Bronchial epithelial cell (primary cell): ENCODE measurements around the gene COL15A1. TPM values are rescaled to one million over a fixed set of nuclear protein-coding genes. Genes with fewer than 3 reads are reported as not detected.

ENCODE experiments used
- DNase-seq: peaks from one replicate; pipeline ENCODE4 v3.0.0-alpha.2; 2010; ENCODE audit warnings: low read depth
- FAIRE-seq: peaks from 2 replicates; lab custom pipeline; 2011; peaks lifted over from hg19 to GRCh38; lab: Jason Lieb, UNC
- H3K27me3 ChIP-seq: 2 replicates; pipeline ENCODE4 v1.5.1; 2011; ENCODE audit warnings: low read length; ENCODE audit not compliant: control insufficient read depth, insufficient read depth
- H3K36me3 ChIP-seq: 2 replicates; pipeline ENCODE4 v1.5.1; 2011; ENCODE audit warnings: low read length; ENCODE audit not compliant: control insufficient read depth, insufficient read depth
- H3K4me3 ChIP-seq: 2 replicates; pipeline ENCODE4 v1.5.1; 2011; ENCODE audit warnings: mild to moderate bottlenecking, low read depth, low read length, control low read depth
- total RNA-seq: library from RNA; depleted of rRNA; stranded (reverse); fragments of >200 nt; gene quantifications from 2 replicates; pipeline ENCODE4 v1.2.1, GENCODE V29; 2014
- TF ChIP-seq, protein P1 (sequence below): IDR thresholded peaks from 2 replicates; pipeline ENCODE4 v1.5.1; 2011; ENCODE audit warnings: mild to moderate bottlenecking, moderate library complexity, low read length, control low read depth, inconsistent platforms; ENCODE audit not compliant: insufficient read depth, severe bottlenecking

COL15A1 gene
- total RNA-seq, 1 donor from 2014 or later: 1.6 TPM

GRCh38 chr9:99050924-99051323 lies 107.2 kb downstream of the COL15A1 start:
- DNase-seq (no peak), FAIRE-seq (no peak)
- TF ChIP-seq, protein P1, sequence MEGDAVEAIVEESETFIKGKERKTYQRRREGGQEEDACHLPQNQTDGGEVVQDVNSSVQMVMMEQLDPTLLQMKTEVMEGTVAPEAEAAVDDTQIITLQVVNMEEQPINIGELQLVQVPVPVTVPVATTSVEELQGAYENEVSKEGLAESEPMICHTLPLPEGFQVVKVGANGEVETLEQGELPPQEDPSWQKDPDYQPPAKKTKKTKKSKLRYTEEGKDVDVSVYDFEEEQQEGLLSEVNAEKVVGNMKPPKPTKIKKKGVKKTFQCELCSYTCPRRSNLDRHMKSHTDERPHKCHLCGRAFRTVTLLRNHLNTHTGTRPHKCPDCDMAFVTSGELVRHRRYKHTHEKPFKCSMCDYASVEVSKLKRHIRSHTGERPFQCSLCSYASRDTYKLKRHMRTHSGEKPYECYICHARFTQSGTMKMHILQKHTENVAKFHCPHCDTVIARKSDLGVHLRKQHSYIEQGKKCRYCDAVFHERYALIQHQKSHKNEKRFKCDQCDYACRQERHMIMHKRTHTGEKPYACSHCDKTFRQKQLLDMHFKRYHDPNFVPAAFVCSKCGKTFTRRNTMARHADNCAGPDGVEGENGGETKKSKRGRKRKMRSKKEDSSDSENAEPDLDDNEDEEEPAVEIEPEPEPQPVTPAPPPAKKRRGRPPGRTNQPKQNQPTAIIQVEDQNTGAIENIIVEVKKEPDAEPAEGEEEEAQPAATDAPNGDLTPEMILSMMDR: no peak
- H3K4me3 ChIP-seq: no peak overlapping the region
- H3K27me3 ChIP-seq: no peaks in the 10 kb centered on the region
- H3K36me3 ChIP-seq: no peaks in the 10 kb centered on the region

DNA sequence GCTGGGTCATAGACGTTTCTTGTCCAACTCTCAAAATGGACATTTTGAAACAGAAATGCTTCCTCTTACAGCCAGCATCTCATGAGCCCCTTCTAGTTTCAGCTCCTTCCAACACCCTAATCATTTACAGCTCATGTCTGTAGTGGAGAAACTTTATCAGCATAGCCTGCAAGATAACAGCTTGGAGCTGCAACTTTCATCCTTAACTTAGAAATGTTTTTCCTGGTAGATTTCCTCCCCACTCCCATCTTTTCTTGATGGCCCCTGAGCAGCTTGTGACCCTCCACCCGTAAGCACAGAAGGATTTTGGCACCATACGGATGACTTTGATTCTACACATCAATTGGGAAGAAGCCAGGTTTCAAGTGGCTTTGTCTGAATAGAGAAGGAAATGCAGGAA lies 107.7 kb downstream of the COL15A1 start:
- TF ChIP-seq, protein P1: no peak
- H3K36me3 ChIP-seq: no peaks in the 10 kb centered on the region
- no peak overlapping the region for H3K4me3 ChIP-seq
- FAIRE-seq (no peak), DNase-seq (no peak)
- H3K27me3 ChIP-seq: no peaks in the 10 kb centered on the region

DNA sequence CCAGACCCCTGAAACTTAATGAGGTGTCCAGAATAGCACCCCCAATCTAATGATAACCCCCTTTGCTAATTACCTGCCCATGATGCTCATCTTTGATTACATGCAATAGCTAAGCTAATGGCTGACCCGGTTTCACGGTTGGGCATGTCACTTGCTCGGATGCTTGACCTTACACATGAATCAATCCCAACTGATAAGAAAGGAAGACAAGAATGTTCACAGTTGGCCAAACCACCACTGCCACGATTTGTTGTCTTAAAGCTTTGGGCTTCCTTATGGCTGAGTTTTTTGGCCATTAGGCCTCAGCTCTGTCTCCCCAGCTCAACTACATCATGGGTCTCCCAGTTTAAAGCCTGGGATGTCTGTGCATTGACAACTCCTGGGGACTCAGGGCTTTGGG lies 108.1 kb downstream of the COL15A1 start:
- FAIRE-seq (no peak), DNase-seq (no peak)
- H3K27me3 ChIP-seq: no peaks in the 10 kb centered on the region
- no peaks in the 10 kb centered on the region for H3K36me3 ChIP-seq
- no peak overlapping the region for H3K4me3 ChIP-seq
- TF ChIP-seq, protein P1: no peak

GRCh38 chr9:99052815-99053715 lies 109.4 kb downstream of the COL15A1 start:
- no peak for FAIRE-seq
- H3K4me3 ChIP-seq: no peak overlapping the region
- TF ChIP-seq, protein P1: no peak
- no peaks in the 10 kb centered on the region for H3K27me3 ChIP-seq
- H3K36me3 ChIP-seq: no peaks in the 10 kb centered on the region
- no peak for DNase-seq

DNA sequence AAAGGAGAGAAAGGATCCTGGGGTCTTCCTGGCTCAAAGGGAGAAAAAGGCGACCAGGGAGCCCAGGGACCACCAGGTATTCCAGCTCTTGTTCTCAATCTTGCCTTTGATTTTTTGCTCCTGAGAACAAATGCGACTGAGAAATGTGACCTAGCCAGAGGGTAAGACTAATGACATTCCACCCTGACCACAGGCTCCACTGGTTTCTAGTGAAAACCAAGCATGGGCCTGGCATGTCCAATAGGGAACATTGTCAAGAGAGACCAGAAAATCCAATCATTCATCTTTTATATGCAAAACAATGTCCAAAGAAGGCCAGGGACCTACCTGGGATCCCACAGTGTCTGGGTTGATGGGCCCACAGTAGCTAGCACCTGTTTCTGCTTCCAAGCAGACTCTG lies 110.9 kb downstream of the COL15A1 start:
- H3K4me3 ChIP-seq: no peak overlapping the region
- no peaks in the 10 kb centered on the region for H3K36me3 ChIP-seq
- TF ChIP-seq, protein P1: no peak
- no peak for FAIRE-seq
- no peaks in the 10 kb centered on the region for H3K27me3 ChIP-seq
- DNase-seq: no peak
